Measurements from ENCODE around the gene SLC24A1. TPM values are rescaled to one million over a fixed set of nuclear protein-coding genes. Genes with fewer than 3 reads are reported as not detected.

The SLC24A1 gene
- total and polyA plus RNA-seq, 2 experiments from 2014 or later = 4.9 to 7.2 TPM

DNA sequence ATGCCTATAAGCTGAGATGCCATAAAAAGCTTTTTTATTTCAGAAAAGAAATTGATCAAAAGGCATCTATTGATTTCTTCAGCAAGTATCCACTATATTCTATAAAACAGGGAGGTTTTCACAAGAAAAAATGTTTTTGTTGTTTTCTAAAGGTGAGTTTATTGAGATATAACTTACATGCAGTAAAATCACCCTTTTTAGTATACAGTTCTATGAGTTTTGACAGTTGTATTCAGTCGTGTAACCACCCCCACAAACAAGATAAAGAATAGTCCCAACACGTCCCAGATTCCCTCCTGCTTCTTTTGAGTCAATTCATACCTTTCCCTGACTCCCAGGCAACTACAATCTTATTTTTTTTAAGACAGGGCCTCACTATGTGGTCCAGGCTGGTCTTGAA, 18.6 kb upstream of the SLC24A1 start:
- H3K9me2 ChIP-seq (ENCODE audit: insufficient read depth) = no peaks in the 10 kb centered on the region
- H3K4me1 ChIP-seq (ENCODE audit: insufficient read depth) = peaks cover 5% of the 10 kb centered on the region; the same call in 1 of the 2 replicates
- no peak overlapping the region for H3K4me3 ChIP-seq
- WGBS, 2 experiments (ENCODE audit: low coverage in 1 of 2, low lambda C conversion rate in 2 of 2, missing lambda C conversion rate in 2 of 2) = 61 to 68% methylated on average over 2 of the region's 2 CpGs
- no peaks in the 10 kb centered on the region for H4K20me1 ChIP-seq (ENCODE audit: insufficient read depth)
- H3K27me3 ChIP-seq (replicated peaks; ENCODE audit: insufficient read depth) = no peaks in the 10 kb centered on the region
- peaks cover 27% of the 10 kb centered on the region for H3K36me3 ChIP-seq (ENCODE audit: low read depth)
- H3K9ac ChIP-seq = no peak overlapping the region
- peaks cover 51% of the 10 kb centered on the region for H3K79me2 ChIP-seq (ENCODE audit: insufficient read depth)
- no peak for DNase-seq
- in situ Hi-C loops (cut with MboI) = no loop called here
- no peak overlapping the region for H3K4me2 ChIP-seq (ENCODE audit: unreplicated experiment)
- TF ChIP-seq EZH2 (IDR thresholded peaks at IDR 0.05; ENCODE audit: insufficient read depth, poor library complexity, severe bottlenecking) (no peak), EZH2phosphoT487 (IDR thresholded peaks at IDR 0.05; ENCODE audit: insufficient read depth, low read depth) (no peak)
- H2AFZ ChIP-seq = no peak overlapping the region
- no peaks in the 10 kb centered on the region for H3K9me3 ChIP-seq (ENCODE audit: low read depth)
- H3F3A ChIP-seq (ENCODE audit: insufficient read depth) = no peaks in the 10 kb centered on the region
- H3K27ac ChIP-seq = no peak overlapping the region

DNA sequence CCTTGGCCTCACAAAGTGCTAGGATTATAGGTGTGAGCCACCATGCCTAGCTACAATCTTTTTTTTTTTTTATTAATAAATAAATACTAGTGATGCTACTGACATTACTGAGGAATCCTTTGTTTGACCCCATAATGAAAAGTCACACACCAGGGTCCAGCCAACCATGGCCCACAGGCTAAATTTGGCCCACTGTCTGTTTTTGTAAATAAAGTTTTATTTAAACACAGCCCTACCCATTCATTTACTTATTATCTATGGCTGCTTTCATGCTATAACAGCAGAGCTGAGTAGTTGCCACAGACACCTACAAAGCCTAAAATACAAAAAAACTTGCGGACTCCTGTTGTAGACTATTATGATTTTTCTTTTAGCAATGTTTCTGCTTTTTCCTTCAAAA, 18.2 kb upstream of the SLC24A1 start:
- no peak overlapping the region for H3K27ac ChIP-seq
- 95 to 96% methylated on average over 1 of the region's 1 CpG for WGBS, 2 experiments (ENCODE audit: low coverage in 1 of 2, low lambda C conversion rate in 2 of 2, missing lambda C conversion rate in 2 of 2)
- H3K27me3 ChIP-seq (replicated peaks; ENCODE audit: insufficient read depth) = no peaks in the 10 kb centered on the region
- peaks cover 10% of the 10 kb centered on the region for H3K4me1 ChIP-seq (ENCODE audit: insufficient read depth)
- no peaks in the 10 kb centered on the region for H3K9me3 ChIP-seq (ENCODE audit: low read depth)
- in situ Hi-C loops (cut with MboI) = no loop called here
- H3K4me3 ChIP-seq = no peak overlapping the region
- no peaks in the 10 kb centered on the region for H3K9me2 ChIP-seq (ENCODE audit: insufficient read depth)
- DNase-seq = no peak
- H3K79me2 ChIP-seq (ENCODE audit: insufficient read depth) = peaks cover 55% of the 10 kb centered on the region
- H2AFZ ChIP-seq = no peak overlapping the region
- TF ChIP-seq EZH2 (IDR thresholded peaks at IDR 0.05; ENCODE audit: insufficient read depth, poor library complexity, severe bottlenecking) (no peak), EZH2phosphoT487 (IDR thresholded peaks at IDR 0.05; ENCODE audit: insufficient read depth, low read depth) (no peak)
- no peaks in the 10 kb centered on the region for H4K20me1 ChIP-seq (ENCODE audit: insufficient read depth)
- peaks cover 27% of the 10 kb centered on the region for H3K36me3 ChIP-seq (ENCODE audit: low read depth)
- no peaks in the 10 kb centered on the region for H3F3A ChIP-seq (ENCODE audit: insufficient read depth)
- H3K4me2 ChIP-seq (ENCODE audit: unreplicated experiment) = no peak overlapping the region
- no peak overlapping the region for H3K9ac ChIP-seq

DNA sequence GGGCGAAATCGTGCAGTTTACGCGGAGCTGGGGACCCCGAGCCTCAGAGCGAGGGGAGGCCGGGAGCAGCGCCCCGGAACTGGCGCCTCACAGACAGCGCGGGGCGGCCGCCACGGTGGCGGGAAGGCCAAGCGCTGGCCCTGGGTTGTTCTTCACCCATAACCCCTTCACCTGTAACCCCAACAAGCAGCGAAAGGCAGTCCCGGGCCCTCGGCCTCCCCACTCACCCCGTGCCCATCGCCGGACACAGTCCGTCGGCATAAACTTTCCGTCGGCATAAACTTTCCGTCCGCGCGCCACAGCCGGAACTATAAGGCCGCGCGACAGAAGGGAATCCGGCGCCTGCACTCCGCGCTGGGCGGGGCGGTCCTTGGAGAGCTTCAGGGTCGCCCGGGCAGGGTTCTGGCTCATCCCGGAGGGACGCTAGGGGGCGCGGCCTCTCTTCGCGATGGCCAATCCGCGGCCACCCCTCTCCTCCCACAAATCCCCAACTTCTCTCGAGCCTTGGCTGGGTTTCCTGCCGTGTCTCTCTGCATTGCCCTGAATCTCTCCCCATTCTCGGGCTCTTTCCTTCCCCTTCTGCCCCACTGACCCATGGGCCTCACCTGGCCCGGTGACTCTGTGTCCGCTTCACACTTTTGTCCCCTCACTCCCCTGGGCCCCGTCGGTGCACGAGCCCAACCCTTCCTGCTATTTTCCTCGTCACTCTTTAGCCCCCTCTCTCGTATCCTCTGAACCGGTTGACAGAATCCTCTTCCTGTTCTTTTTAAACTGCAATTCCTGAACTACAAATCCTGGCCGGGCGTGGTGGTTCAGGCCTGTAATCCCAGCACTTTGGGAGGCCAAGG, 10.6 kb upstream of the SLC24A1 start, which contains the start of gene INTS14:
Gene INTS14 (minus strand): TSS at position 261 of the 848 bp plus-strand sequence. CDS start 3,751 bp downstream, outside the sequence.
- peak; percentile 100 for DNase-seq
- Histone ChIP-seq H2AFZ (peak within 1 kb of the TSS; percentile 96), H3K4me3 (peak within 1 kb of the TSS; percentile 91), H3K9me2 (ENCODE audit: insufficient read depth) (no peaks in the 10 kb centered on the region), H3K27me3 (replicated peaks; ENCODE audit: insufficient read depth) (no peaks in the 10 kb centered on the region), H3K36me3 (ENCODE audit: low read depth) (no peaks in the 10 kb centered on the region), H3F3A (ENCODE audit: insufficient read depth) (0 out of 2 replicates have a peak, but pooled peaks cover 10% of the 10 kb centered on the region), H4K20me1 (ENCODE audit: insufficient read depth) (no peaks in the 10 kb centered on the region), H3K27ac (peak within 1 kb of the TSS; percentile 94), H3K4me1 (ENCODE audit: insufficient read depth) (peaks cover 39% of the 10 kb centered on the region), H3K9ac (peak within 1 kb of the TSS; percentile 96), H3K4me2 (ENCODE audit: unreplicated experiment) (peak within 1 kb of the TSS; percentile 92), H3K79me2 (ENCODE audit: insufficient read depth) (peaks cover 55% of the 10 kb centered on the region), H3K9me3 (ENCODE audit: low read depth) (no peaks in the 10 kb centered on the region)
- no peak for TF ChIP-seq EZH2phosphoT487 (IDR thresholded peaks at IDR 0.05; ENCODE audit: insufficient read depth, low read depth)
- 1% methylated on average over 58 to 64 of the region's 64 CpGs for WGBS, 2 experiments (ENCODE audit: low coverage in 1 of 2, low lambda C conversion rate in 2 of 2, missing lambda C conversion rate in 2 of 2)
- in situ Hi-C loops (cut with MboI) = no loop called here

DNA sequence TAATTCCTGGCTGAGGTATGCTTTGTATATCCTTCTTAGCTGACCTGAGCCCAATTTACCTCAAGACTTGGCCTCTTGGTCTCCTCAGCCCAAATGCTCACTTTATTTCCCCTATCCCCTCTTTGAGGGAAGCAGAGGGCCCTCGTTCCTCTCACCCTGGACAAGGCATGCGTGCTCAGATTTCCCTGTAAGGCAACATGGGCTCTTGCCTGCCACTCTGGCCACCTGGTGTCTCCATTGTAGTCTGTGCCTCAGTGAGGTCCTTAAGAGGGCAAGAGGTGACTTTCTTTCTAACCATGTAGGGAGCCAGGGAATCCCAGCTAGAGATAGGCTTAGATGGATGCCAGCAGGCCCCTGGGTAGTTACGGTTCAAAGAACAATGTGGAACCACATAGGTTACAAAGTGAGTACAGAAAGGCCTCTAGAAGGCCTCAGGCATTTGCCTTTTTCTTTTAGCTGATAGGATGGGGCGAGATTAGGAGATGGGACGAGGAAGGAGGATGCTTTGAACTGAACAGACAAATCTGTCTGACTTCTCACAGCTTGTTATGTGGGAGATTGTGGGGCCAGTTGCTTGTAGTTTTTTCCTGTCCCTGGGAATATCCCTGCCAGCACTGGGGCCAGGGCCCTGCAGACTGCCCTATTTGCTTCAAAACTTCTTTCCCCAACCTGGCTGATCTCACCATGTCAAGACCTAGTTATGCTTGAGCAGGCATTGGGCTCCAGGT, 9.7 kb upstream of the SLC24A1 start:
- H3K9ac ChIP-seq = peak overlapping the region; percentile 96
- H3K27ac ChIP-seq = peak overlapping the region; percentile 94
- no peaks in the 10 kb centered on the region for H3K36me3 ChIP-seq (ENCODE audit: low read depth)
- no peaks in the 10 kb centered on the region for H3K27me3 ChIP-seq (replicated peaks; ENCODE audit: insufficient read depth)
- peak overlapping the region; percentile 92 for H3K4me2 ChIP-seq (ENCODE audit: unreplicated experiment)
- peaks cover 39% of the 10 kb centered on the region for H3K4me1 ChIP-seq (ENCODE audit: insufficient read depth)
- TF ChIP-seq EZH2 (IDR thresholded peaks at IDR 0.05; ENCODE audit: insufficient read depth, poor library complexity, severe bottlenecking) (no peak), EZH2phosphoT487 (IDR thresholded peaks at IDR 0.05; ENCODE audit: insufficient read depth, low read depth) (no peak)
- 68 to 72% methylated on average over 5 of the region's 5 CpGs for WGBS, 2 experiments (ENCODE audit: low coverage in 1 of 2, low lambda C conversion rate in 2 of 2, missing lambda C conversion rate in 2 of 2)
- no peaks in the 10 kb centered on the region for H4K20me1 ChIP-seq (ENCODE audit: insufficient read depth)
- peaks cover 45% of the 10 kb centered on the region for H3K79me2 ChIP-seq (ENCODE audit: insufficient read depth)
- peak overlapping the region; percentile 96 for H2AFZ ChIP-seq
- 0 out of 2 replicates have a peak, but pooled peaks cover 10% of the 10 kb centered on the region for H3F3A ChIP-seq (ENCODE audit: insufficient read depth)
- no peaks in the 10 kb centered on the region for H3K9me3 ChIP-seq (ENCODE audit: low read depth)
- peak; percentile 7 for DNase-seq
- no peaks in the 10 kb centered on the region for H3K9me2 ChIP-seq (ENCODE audit: insufficient read depth)
- in situ Hi-C loops (cut with MboI) = no loop called here
- peak overlapping the region; percentile 91 for H3K4me3 ChIP-seq

Measured in GM23248 (cell line).